Measurements from ENCODE around the gene CGB5.
"Not testable (repeated sequence)": the region's sequence is repeated elsewhere in the genome, so short reads cannot be mapped to it uniquely, and the experiment has no call there.

GRCh38 chr19:49018388-49019241 lies 25.0 kb upstream of the CGB5 start:
- TF ChIP-seq POLR2A, CTCF, EP300 (IDR thresholded peaks at IDR 0.05): not testable (repeated sequence)

Data from tibial nerve (tissue), 4 donors.